Measurements from ENCODE around the gene SH2D1A.

DNA sequence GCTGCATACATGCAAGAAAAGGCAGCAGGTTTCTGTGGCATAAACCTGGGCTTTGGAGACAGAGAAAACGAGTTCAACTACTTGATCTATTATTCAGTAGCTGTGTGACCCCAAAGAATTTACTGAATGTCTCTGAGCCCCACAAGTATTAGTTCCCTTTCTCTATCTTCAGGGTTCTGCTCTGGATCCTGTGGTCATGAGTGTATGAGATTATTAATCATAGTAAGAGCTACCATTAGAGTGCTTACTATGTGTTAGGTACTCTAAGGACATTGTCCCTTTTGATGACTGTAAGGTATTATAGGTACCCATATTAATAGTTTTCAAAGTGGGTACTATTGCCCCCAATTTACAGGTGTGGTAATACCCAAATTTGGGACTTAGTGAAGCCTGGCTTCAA lies 8.4 kb upstream of the SH2D1A start:
- TF ChIP-seq, protein P1, sequence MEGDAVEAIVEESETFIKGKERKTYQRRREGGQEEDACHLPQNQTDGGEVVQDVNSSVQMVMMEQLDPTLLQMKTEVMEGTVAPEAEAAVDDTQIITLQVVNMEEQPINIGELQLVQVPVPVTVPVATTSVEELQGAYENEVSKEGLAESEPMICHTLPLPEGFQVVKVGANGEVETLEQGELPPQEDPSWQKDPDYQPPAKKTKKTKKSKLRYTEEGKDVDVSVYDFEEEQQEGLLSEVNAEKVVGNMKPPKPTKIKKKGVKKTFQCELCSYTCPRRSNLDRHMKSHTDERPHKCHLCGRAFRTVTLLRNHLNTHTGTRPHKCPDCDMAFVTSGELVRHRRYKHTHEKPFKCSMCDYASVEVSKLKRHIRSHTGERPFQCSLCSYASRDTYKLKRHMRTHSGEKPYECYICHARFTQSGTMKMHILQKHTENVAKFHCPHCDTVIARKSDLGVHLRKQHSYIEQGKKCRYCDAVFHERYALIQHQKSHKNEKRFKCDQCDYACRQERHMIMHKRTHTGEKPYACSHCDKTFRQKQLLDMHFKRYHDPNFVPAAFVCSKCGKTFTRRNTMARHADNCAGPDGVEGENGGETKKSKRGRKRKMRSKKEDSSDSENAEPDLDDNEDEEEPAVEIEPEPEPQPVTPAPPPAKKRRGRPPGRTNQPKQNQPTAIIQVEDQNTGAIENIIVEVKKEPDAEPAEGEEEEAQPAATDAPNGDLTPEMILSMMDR (optimal IDR thresholded peaks at IDR 0.05 in 1 of 3, IDR thresholded peaks at IDR 0.05 in 1 of 3, conservative IDR thresholded peaks at IDR 0.05 in 1 of 3; ENCODE audit: extremely low read depth in 1 of 3, insufficient read depth in 2 of 3, low read length in 3 of 3), result no peak
- no peak for TF ChIP-seq EZH2 (IDR thresholded peaks at IDR 0.05; ENCODE audit: low read length)
